ENCODE results near the gene EYA2. TPM values are rescaled to one million over a fixed set of nuclear protein-coding genes. Genes with fewer than 3 reads are reported as not detected.

The EYA2 gene
- total RNA-seq, 1 experiment from 2014 or later: 0.74 TPM

- Histone ChIP-seq H3K4ac (ENCODE audit: low read depth, low read length) (no peak overlapping the region), H3K4me1 (ENCODE audit: insufficient read depth, low read length) (no peaks in the 10 kb centered on the region), H3K9me3 (ENCODE audit: control insufficient read depth, low read depth, low read length) (peaks cover 12% of the 10 kb centered on the region), H3K79me2 (ENCODE audit: insufficient read depth, low read length) (no peaks in the 10 kb centered on the region), H3K56ac (ENCODE audit: insufficient read length, low read depth, low read length) (no peak overlapping the region), H2BK120ac (ENCODE audit: low read depth, low read length, poor library complexity, severe bottlenecking) (no peak overlapping the region), H4K8ac (replicated peaks; ENCODE audit: insufficient read length, low read depth, low read length) (no peak overlapping the region), H3K18ac (ENCODE audit: insufficient read length, low read depth, low read length) (no peak overlapping the region), H2BK20ac (ENCODE audit: low read depth, low read length, poor library complexity, severe bottlenecking) (no peak overlapping the region), H3K79me1 (ENCODE audit: insufficient read depth, low read depth, low read length, poor library complexity, severe bottlenecking) (no peaks in the 10 kb centered on the region), H3T11ph (ENCODE audit: low read length) (no peak overlapping the region), H4K91ac (ENCODE audit: insufficient read length, low read depth, low read length) (no peak overlapping the region), H4K5ac (ENCODE audit: insufficient read length, low read depth, low read length) (no peak overlapping the region), H3K4me2 (ENCODE audit: insufficient read depth, insufficient read length, low read length) (no peak overlapping the region), H3K23me2 (ENCODE audit: insufficient read length, low read depth, low read length, poor library complexity, severe bottlenecking) (no peaks in the 10 kb centered on the region), H3K27ac (ENCODE audit: insufficient read length, low read depth, low read length) (no peak overlapping the region), H3K23ac (ENCODE audit: insufficient read length, low read depth, low read length) (no peak overlapping the region), H3K27me3 (ENCODE audit: insufficient read depth, low read length) (no peaks in the 10 kb centered on the region), H3K9ac (ENCODE audit: extremely low read depth, insufficient read length, low read length) (no peak overlapping the region), H2AFZ (ENCODE audit: low read length) (no peak overlapping the region), H2AK5ac (ENCODE audit: insufficient read length, low read length) (no peak overlapping the region), H2BK15ac (ENCODE audit: low read depth, low read length) (no peak overlapping the region), H4K20me1 (ENCODE audit: control insufficient read depth, insufficient read depth, insufficient read length) (no peaks in the 10 kb centered on the region), H2BK5ac (ENCODE audit: insufficient read length, low read length) (no peak overlapping the region), H2BK12ac (ENCODE audit: insufficient read length, low read depth, low read length) (no peak overlapping the region), H3K14ac (ENCODE audit: insufficient read depth, low read length) (no peak overlapping the region)
- peaks cover 4 to 8% of the 10 kb centered on the region in 2 experiments; a peak in 1 of 4 replicates for H3K4me1 Mint-ChIP-seq
- H3K4me3 Mint-ChIP-seq: no peak overlapping the region
- no peak for DNase-seq
- no peak overlapping the region for H3K27ac Mint-ChIP-seq
- WGBS (ENCODE audit: extremely low coverage, insufficient read length, low lambda C conversion rate): no CpG with 5 or more reads among the region's 3 CpGs
- H3K36me3 Mint-ChIP-seq (ENCODE audit: insufficient read depth in 1 of 3, low read depth in 3 of 3): peaks cover 9 to 31% (median 10%) of the 10 kb centered on the region in 3 experiments
- peaks cover 27 to 41% of the 10 kb centered on the region in 2 experiments for H3K9me3 Mint-ChIP-seq
- H3K27me3 Mint-ChIP-seq (ENCODE audit: low read depth): no peaks in the 10 kb centered on the region; the same call in 1 of the 2 replicates
- TF ChIP-seq, protein P1, sequence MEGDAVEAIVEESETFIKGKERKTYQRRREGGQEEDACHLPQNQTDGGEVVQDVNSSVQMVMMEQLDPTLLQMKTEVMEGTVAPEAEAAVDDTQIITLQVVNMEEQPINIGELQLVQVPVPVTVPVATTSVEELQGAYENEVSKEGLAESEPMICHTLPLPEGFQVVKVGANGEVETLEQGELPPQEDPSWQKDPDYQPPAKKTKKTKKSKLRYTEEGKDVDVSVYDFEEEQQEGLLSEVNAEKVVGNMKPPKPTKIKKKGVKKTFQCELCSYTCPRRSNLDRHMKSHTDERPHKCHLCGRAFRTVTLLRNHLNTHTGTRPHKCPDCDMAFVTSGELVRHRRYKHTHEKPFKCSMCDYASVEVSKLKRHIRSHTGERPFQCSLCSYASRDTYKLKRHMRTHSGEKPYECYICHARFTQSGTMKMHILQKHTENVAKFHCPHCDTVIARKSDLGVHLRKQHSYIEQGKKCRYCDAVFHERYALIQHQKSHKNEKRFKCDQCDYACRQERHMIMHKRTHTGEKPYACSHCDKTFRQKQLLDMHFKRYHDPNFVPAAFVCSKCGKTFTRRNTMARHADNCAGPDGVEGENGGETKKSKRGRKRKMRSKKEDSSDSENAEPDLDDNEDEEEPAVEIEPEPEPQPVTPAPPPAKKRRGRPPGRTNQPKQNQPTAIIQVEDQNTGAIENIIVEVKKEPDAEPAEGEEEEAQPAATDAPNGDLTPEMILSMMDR (conservative IDR thresholded peaks at IDR 0.05): no peak
Measured at GRCh38 chr20:47067776-47068175, 173.1 kb downstream of the EYA2 start.
